H9 (cell line): Measurements from ENCODE around the gene MBTPS2. TPM values are rescaled to one million over a fixed set of nuclear protein-coding genes. Genes with fewer than 3 reads are reported as not detected.
A peak's percentile ranks its signal among the peaks of the same experiment; 100 is the strongest.

ENCODE experiments used
- DNase-seq: peaks from one replicate; pipeline ENCODE4 v3.0.0-alpha.2; 2017
- H2AFZ ChIP-seq: one replicate; pipeline ENCODE4 v1.6.1; 2013; ENCODE audit warnings: mild to moderate bottlenecking, low read length, control low read depth, moderate library complexity
- H2AK5ac ChIP-seq: 2 replicates; pipeline ENCODE4 v1.6.1; 2013; ENCODE audit warnings: low read length, control low read depth, mixed read lengths; ENCODE audit not compliant: insufficient read length
- H2BK120ac ChIP-seq: one replicate; pipeline ENCODE4 v1.6.1; 2013; ENCODE audit warnings: low read depth, mild to moderate bottlenecking, low read length, control low read depth, inconsistent platforms; ENCODE audit not compliant: poor library complexity, severe bottlenecking
- H2BK12ac ChIP-seq: 2 replicates; pipeline ENCODE4 v1.6.1; 2013; ENCODE audit warnings: low read length, control low read depth, mixed read lengths, low read depth; ENCODE audit not compliant: insufficient read length
- H2BK15ac ChIP-seq: 2 replicates; pipeline ENCODE4 v1.6.1; 2013; ENCODE audit warnings: low read depth, low read length, control low read depth
- H2BK20ac ChIP-seq: one replicate; pipeline ENCODE4 v1.6.1; 2013; ENCODE audit warnings: low read depth, mild to moderate bottlenecking, low read length, control low read depth, inconsistent platforms; ENCODE audit not compliant: poor library complexity, severe bottlenecking
- H2BK5ac ChIP-seq: 2 replicates; pipeline ENCODE4 v1.6.1; 2013; ENCODE audit warnings: low read length, control low read depth, mixed read lengths; ENCODE audit not compliant: insufficient read length
- H3K14ac ChIP-seq: 2 replicates; pipeline ENCODE4 v1.6.1; 2013; ENCODE audit warnings: low read length, control low read depth; ENCODE audit not compliant: insufficient read depth
- H3K18ac ChIP-seq: 2 replicates; pipeline ENCODE4 v1.6.1; 2013; ENCODE audit warnings: low read depth, mild to moderate bottlenecking, mixed read lengths, low read length, control low read depth; ENCODE audit not compliant: insufficient read length
- H3K23ac ChIP-seq: 2 replicates; pipeline ENCODE4 v1.6.1; 2013; ENCODE audit warnings: low read length, control low read depth, mixed read lengths, low read depth; ENCODE audit not compliant: insufficient read length
- H3K23me2 ChIP-seq: 2 replicates; pipeline ENCODE4 v1.6.1; 2013; ENCODE audit warnings: low read depth, mild to moderate bottlenecking, mixed read lengths, low read length, control low read depth; ENCODE audit not compliant: insufficient read length, poor library complexity, severe bottlenecking
- H3K27ac ChIP-seq: 2 replicates; pipeline ENCODE4 v1.5.1; 2013; ENCODE audit warnings: low read length, control low read depth, mixed read lengths, low read depth; ENCODE audit not compliant: insufficient read length
- H3K27me3 ChIP-seq: 2 replicates; pipeline ENCODE4 v1.6.1; 2013; ENCODE audit warnings: low read length, control low read depth, inconsistent platforms; ENCODE audit not compliant: insufficient read depth
- H3K4ac ChIP-seq: 2 replicates; pipeline ENCODE4 v1.6.1; 2013; ENCODE audit warnings: low read depth, mild to moderate bottlenecking, control low read depth, inconsistent platforms, low read length, moderate library complexity
- H3K4me1 ChIP-seq: 2 replicates; pipeline ENCODE4 v1.6.1; 2013; ENCODE audit warnings: low read length, control low read depth, inconsistent platforms; ENCODE audit not compliant: insufficient read depth
- H3K4me2 ChIP-seq: 2 replicates; pipeline ENCODE4 v1.6.1; 2013; ENCODE audit warnings: low read length, control low read depth, mixed read lengths; ENCODE audit not compliant: insufficient read length, insufficient read depth
- H3K56ac ChIP-seq: 2 replicates; pipeline ENCODE4 v1.6.1; 2013; ENCODE audit warnings: low read depth, mild to moderate bottlenecking, mixed read lengths, low read length, control low read depth; ENCODE audit not compliant: insufficient read length
- H3K79me1 ChIP-seq: 2 replicates; pipeline ENCODE4 v1.6.1; 2013; ENCODE audit warnings: low read depth, mild to moderate bottlenecking, moderate library complexity, low read length, control low read depth, inconsistent platforms; ENCODE audit not compliant: insufficient read depth, poor library complexity, severe bottlenecking
- H3K79me2 ChIP-seq: 2 replicates; pipeline ENCODE4 v1.6.1; 2013; ENCODE audit warnings: low read length, control low read depth, inconsistent platforms; ENCODE audit not compliant: insufficient read depth
- H3K9ac ChIP-seq: 2 replicates; pipeline ENCODE4 v1.6.1; 2013; ENCODE audit warnings: low read length, control low read depth, mixed read lengths; ENCODE audit not compliant: insufficient read length; ENCODE audit errors: extremely low read depth
- H3K9me3 ChIP-seq: one replicate; pipeline ENCODE4 v1.6.1; 2013; ENCODE audit warnings: low read depth, low read length, inconsistent platforms; ENCODE audit not compliant: control insufficient read depth
- H3T11ph ChIP-seq: one replicate; pipeline ENCODE4 v1.6.1; 2013; ENCODE audit warnings: mild to moderate bottlenecking, low read length, control low read depth, inconsistent platforms
- H4K20me1 ChIP-seq: one replicate; pipeline ENCODE4 v1.6.1; 2013; ENCODE audit not compliant: control insufficient read depth, insufficient read length, insufficient read depth
- H4K5ac ChIP-seq: 2 replicates; pipeline ENCODE4 v1.6.1; 2013; ENCODE audit warnings: low read depth, mild to moderate bottlenecking, mixed read lengths, low read length, control low read depth; ENCODE audit not compliant: insufficient read length
- H4K8ac ChIP-seq: replicated peaks from 2 replicates; pipeline ENCODE4 v1.6.1; 2013; ENCODE audit warnings: low read length, control low read depth, mixed read lengths, low read depth; ENCODE audit not compliant: insufficient read length
- H4K91ac ChIP-seq: 2 replicates; pipeline ENCODE4 v1.6.1; 2013; ENCODE audit warnings: low read depth, mild to moderate bottlenecking, moderate library complexity, mixed read lengths, low read length, control low read depth; ENCODE audit not compliant: insufficient read length
- H3K27ac Mint-ChIP-seq, 3 experiments: 2 replicates in 2 of 3; 3 replicates in 1 of 3; pipeline ENCODE4 v1.8.0; 2020 to 2021; ENCODE audit warnings: mixed read lengths in 3 of 3, mild to moderate bottlenecking in 1 of 3, moderate library complexity in 1 of 3
- H3K27me3 Mint-ChIP-seq: 2 replicates; pipeline ENCODE4 v1.8.0; 2021; ENCODE audit warnings: low read depth, mild to moderate bottlenecking, moderate library complexity, mixed read lengths
- H3K36me3 Mint-ChIP-seq, 3 experiments: 2 replicates in 2 of 3; 3 replicates in 1 of 3; pipeline ENCODE4 v1.8.0; 2020 to 2021; ENCODE audit warnings: low read depth in 3 of 3, mixed read lengths in 3 of 3; ENCODE audit not compliant: insufficient read depth in 1 of 3
- H3K4me1 Mint-ChIP-seq, 2 experiments: 2 replicates each; pipeline ENCODE4 v1.8.0; 2020; ENCODE audit warnings: mixed read lengths in 2 of 2
- H3K4me3 Mint-ChIP-seq, 2 experiments: 2 replicates in 1 of 2; 3 replicates in 1 of 2; pipeline ENCODE4 v1.8.0; 2020 to 2021; ENCODE audit warnings: mild to moderate bottlenecking in 2 of 2, mixed read lengths in 2 of 2, moderate library complexity in 1 of 2
- H3K9me3 Mint-ChIP-seq, 2 experiments: 2 replicates in 1 of 2; 3 replicates in 1 of 2; pipeline ENCODE4 v1.8.0; 2020; ENCODE audit warnings: mild to moderate bottlenecking in 2 of 2, mixed read lengths in 2 of 2, moderate library complexity in 1 of 2
- CTCF ChIP-seq: fragments of 200-600 bp; sonication (generic); conservative IDR thresholded peaks from 3 replicates; pipeline ENCODE4 v1.8.0; 2021; ENCODE audit warnings: antibody characterized with exemption, mild to moderate bottlenecking
- WGBS: extraction: QIAGEN DNeasy Blood & Tissue Kit; methylation state at CpG from one replicate; pipeline ENCODE4 v1.1.7; 2013; ENCODE audit warnings: missing lambda C conversion rate, low lambda C conversion rate, mixed read lengths; ENCODE audit not compliant: insufficient read length; ENCODE audit errors: extremely low coverage; 5-methylcytosine and 5-hydroxymethylcytosine counted together
- total RNA-seq: library from RNA; stranded (reverse); gene quantifications from 2 replicates; pipeline ENCODE4 v1.2.1, GENCODE V29; 2021

Gene MBTPS2
- total RNA-seq, 1 experiment from 2014 or later = 6.8 TPM

DNA sequence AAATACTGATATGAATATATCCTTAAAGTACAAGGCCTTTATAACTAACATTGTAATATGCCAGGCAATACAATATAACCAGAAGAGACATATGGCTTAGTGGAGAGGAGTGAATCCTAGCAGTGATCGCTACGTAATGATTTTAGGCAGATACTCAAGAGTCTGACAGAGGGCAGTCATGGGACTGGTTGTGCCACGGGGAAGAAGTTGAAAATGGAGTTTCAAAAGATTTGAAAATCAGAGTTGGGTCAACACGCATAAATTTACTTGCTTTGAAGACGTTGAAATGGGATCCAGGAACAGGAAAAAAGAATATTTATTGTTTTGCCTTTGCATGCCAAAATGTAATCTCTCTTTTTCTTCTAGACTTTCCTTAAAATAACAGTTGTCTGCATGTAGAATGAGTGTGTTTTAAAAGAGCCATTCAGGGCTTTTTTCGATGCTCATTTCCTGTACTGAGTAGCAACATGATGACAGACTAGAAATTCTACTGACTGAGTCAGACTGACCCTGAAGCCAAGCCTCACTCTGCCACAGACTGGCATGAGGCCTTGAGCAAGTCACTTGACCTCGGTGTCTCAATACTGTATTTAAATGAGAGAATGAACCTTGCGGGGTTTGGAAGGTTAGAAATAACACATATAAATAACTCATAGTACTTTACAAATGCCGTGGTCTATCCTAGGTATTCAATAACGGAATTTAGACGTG is 93.0 kb downstream of the MBTPS2 start:
- Histone ChIP-seq H2BK15ac (no peak overlapping the region), H3K23me2 (no peaks in the 10 kb centered on the region), H4K20me1 (no peaks in the 10 kb centered on the region), H4K8ac (no peak overlapping the region), H4K5ac (no peak overlapping the region), H3T11ph (no peak overlapping the region), H3K27ac (no peak overlapping the region), H3K4me2 (no peak overlapping the region), H3K27me3 (no peaks in the 10 kb centered on the region), H3K23ac (no peak overlapping the region), H2AK5ac (no peak overlapping the region), H3K79me2 (no peaks in the 10 kb centered on the region), H3K4ac (no peak overlapping the region), H2BK5ac (no peak overlapping the region), H3K14ac (no peak overlapping the region), H3K56ac (no peak overlapping the region), H3K9ac (no peak overlapping the region), H2BK12ac (no peak overlapping the region), H2BK120ac (no peak overlapping the region), H4K91ac (no peak overlapping the region), H2BK20ac (no peak overlapping the region), H3K4me1 (peaks cover 2% of the 10 kb centered on the region; the same call in 1 of the 2 replicates), H3K18ac (no peak overlapping the region), H3K79me1 (no peaks in the 10 kb centered on the region), H2AFZ (no peak overlapping the region), H3K9me3 (no peaks in the 10 kb centered on the region)
- no peak overlapping the region for H3K4me3 Mint-ChIP-seq
- H3K27me3 Mint-ChIP-seq = no peaks in the 10 kb centered on the region
- no peak; the same call in 2 of the 3 replicates for TF ChIP-seq CTCF
- no peaks in the 10 kb centered on the region; a peak in 2 of 7 replicates for H3K36me3 Mint-ChIP-seq
- WGBS = no CpG with 5 or more reads among the region's 11 CpGs
- peaks cover 9 to 19% of the 10 kb centered on the region in 2 experiments for H3K4me1 Mint-ChIP-seq
- peaks cover 0 to 29% of the 10 kb centered on the region in 2 experiments; a peak in 3 of 5 replicates for H3K9me3 Mint-ChIP-seq
- DNase-seq = no peak
- peak overlapping the region in 2 of 3 experiments; percentile 7 to 66; a peak in 4 of 7 replicates for H3K27ac Mint-ChIP-seq
